ENCODE data around the gene PLCB2.

PLCB2 gene

DNA sequence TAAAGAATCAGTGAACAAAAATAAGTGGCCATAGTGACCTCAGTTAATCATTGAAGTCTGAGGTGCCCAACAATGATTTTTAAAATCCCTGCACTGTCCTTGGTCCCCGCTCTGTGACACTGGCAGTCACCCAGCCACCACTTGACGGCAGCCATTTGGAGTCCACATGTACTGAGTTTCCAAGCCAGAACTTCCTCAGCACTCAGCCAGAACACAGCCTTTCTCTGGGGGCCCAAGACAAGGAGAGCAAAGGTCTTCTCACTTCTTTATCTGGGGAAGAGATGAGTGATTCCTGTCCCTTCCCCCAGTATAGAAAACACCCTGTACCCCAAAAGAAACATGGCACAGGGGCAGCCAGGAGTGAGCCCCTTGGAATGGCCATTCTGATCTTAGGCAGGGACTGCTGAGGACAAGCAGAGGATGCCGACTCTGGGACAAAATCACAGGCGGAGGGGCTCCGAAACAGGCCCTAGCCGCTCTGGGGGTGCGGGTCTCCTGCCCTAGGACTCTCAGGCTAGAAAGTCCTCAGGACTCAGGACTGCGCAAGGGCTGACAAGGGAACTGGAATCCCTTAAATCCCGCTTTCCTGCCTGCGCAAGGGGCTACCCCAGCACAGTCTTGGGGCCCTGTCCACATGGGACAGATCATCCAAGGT lies 56.1 kb downstream of the PLCB2 start:
- H3K4me1 ChIP-seq (ENCODE audit: control insufficient read depth, insufficient read depth, low read length): peaks cover 5% of the 10 kb centered on the region
- H3K27ac ChIP-seq (ENCODE audit: low read depth, low read length): no peak overlapping the region
- no peak overlapping the region for H3K4me3 ChIP-seq (ENCODE audit: low read length)
- peaks cover 9% of the 10 kb centered on the region for H3K27me3 ChIP-seq (ENCODE audit: control insufficient read depth, insufficient read depth, low read length)
- no peaks in the 10 kb centered on the region for H3K36me3 ChIP-seq (ENCODE audit: control insufficient read depth, insufficient read depth, low read length)
- no peak overlapping the region for H3K9ac ChIP-seq (ENCODE audit: low read length)

GRCh38 chr15:40250771-40251483 lies 56.8 kb downstream of the PLCB2 start:
- H3K9ac ChIP-seq (ENCODE audit: low read length): no peak overlapping the region
- no peak overlapping the region for H3K27ac ChIP-seq (ENCODE audit: low read depth, low read length)
- no peak overlapping the region for H3K4me3 ChIP-seq (ENCODE audit: low read length)
- H3K27me3 ChIP-seq (ENCODE audit: control insufficient read depth, insufficient read depth, low read length): peaks cover 9% of the 10 kb centered on the region
- H3K4me1 ChIP-seq (ENCODE audit: control insufficient read depth, insufficient read depth, low read length): peaks cover 5% of the 10 kb centered on the region
- H3K36me3 ChIP-seq (ENCODE audit: control insufficient read depth, insufficient read depth, low read length): no peaks in the 10 kb centered on the region

DNA sequence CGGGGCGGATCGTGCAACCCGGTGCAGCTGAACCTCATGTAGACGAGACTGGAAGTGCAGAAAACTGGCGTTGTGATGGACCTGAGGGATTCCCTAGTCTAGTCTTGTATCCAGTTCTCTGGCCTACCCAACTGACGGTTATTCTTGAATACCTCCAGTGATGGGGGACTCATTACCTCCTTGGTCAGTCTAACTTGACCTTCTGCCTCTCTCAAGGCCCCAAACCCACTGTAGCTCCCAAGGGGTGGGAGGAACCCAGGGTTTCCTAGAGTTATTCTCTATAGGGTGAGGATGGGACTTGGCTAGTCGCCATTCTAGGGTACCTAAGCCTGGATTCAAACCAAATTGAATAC lies 57.5 kb downstream of the PLCB2 start:
- Histone ChIP-seq H3K27ac (ENCODE audit: low read depth, low read length) (no peak overlapping the region), H3K4me1 (ENCODE audit: control insufficient read depth, insufficient read depth, low read length) (peaks cover 5% of the 10 kb centered on the region), H3K9ac (ENCODE audit: low read length) (no peak overlapping the region)

DNA sequence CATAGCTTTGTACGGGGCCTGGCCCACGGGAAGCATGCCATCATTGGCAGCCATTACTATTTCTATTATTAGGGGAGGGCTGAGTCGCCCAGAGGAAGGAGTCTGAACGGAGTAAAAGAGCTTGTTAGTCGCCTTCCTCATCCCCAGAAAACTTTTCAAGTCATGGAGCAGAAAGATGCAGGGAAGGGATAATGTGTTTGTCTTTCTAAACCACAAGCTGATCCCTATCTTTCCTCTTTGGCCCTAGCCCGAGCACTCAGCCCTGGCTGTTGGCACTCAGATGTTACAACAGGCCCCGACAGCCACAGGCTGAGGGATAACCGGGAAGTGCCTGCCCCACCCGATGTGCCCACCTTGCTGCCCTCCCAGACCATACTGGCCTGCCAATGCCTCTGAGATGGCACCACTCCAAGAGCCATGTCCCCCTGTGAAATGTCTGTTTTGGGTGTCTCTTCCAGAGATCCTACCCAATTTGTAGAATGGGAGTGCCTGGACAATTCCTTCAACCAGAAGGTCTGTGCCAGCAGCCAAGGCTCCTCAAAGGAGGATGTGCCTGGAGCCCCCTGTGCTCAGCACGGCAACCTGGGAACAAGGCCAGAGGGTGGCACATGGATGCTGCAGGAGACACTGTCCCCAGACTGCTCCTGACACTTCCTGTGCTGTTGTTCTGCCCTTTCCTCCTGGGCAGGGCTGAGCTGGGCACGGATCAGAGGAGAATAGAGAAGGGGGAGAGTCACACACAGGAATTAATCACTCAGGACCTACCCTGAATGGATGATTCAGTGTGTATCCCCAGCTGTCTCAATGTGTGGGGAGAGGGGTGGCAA lies 58.0 kb downstream of the PLCB2 start:
- Histone ChIP-seq H3K27ac (ENCODE audit: low read depth, low read length) (no peak overlapping the region), H3K27me3 (ENCODE audit: control insufficient read depth, insufficient read depth, low read length) (peaks cover 9% of the 10 kb centered on the region), H3K9ac (ENCODE audit: low read length) (no peak overlapping the region), H3K4me1 (ENCODE audit: control insufficient read depth, insufficient read depth, low read length) (peaks cover 5% of the 10 kb centered on the region), H3K4me3 (ENCODE audit: low read length) (no peak overlapping the region), H3K36me3 (ENCODE audit: control insufficient read depth, insufficient read depth, low read length) (no peaks in the 10 kb centered on the region)

More for the DNA sequence above, 57.5 kb downstream of the PLCB2 start:
- no peaks in the 10 kb centered on the region for H3K36me3 ChIP-seq (ENCODE audit: control insufficient read depth, insufficient read depth, low read length)
- peaks cover 9% of the 10 kb centered on the region for H3K27me3 ChIP-seq (ENCODE audit: control insufficient read depth, insufficient read depth, low read length)
- H3K4me3 ChIP-seq (ENCODE audit: low read length): no peak overlapping the region

- Histone ChIP-seq H3K36me3 (ENCODE audit: control insufficient read depth, insufficient read depth, low read length) (no peaks in the 10 kb centered on the region), H3K9ac (ENCODE audit: low read length) (no peak overlapping the region), H3K27me3 (ENCODE audit: control insufficient read depth, insufficient read depth, low read length) (peaks cover 3% of the 10 kb centered on the region), H3K27ac (ENCODE audit: low read depth, low read length) (no peak overlapping the region), H3K4me1 (ENCODE audit: control insufficient read depth, insufficient read depth, low read length) (peaks cover 2% of the 10 kb centered on the region), H3K4me3 (ENCODE audit: low read length) (no peak overlapping the region)
Observed at GRCh38 chr15:40248006-40248783, 59.5 kb downstream of the PLCB2 start.

DNA sequence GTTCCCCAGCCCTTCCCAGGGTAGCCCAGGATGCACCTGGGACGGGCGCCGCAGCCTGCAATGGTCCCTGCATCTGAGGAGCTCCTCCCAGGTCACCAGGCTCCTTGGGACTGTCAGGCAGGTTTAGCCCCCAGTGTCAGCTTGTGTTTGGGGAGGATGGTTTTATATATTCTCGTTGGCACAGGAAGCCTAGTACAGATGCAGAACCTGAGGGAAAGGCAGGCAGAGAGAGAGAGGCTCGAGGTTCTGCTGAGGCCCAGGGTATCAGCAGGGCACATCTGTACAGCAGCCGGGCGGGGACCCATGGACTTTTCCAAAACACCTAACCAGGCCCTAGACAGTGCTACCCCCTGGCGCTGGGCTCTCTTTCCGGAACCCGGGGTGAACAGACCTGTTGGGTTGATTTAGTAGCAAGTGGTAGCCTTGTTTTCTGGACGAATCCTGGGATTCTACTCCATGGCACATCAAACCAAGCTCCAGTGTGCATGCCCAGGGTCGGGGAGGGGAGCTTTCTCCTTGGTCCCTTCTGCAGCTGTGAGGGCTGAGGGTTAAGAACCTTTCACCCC lies 60.2 kb downstream of the PLCB2 start:
- Histone ChIP-seq H3K9ac (ENCODE audit: low read length) (no peak overlapping the region), H3K4me1 (ENCODE audit: control insufficient read depth, insufficient read depth, low read length) (no peaks in the 10 kb centered on the region), H3K4me3 (ENCODE audit: low read length) (no peak overlapping the region), H3K27ac (ENCODE audit: low read depth, low read length) (no peak overlapping the region), H3K27me3 (ENCODE audit: control insufficient read depth, insufficient read depth, low read length) (no peaks in the 10 kb centered on the region), H3K36me3 (ENCODE audit: control insufficient read depth, insufficient read depth, low read length) (no peaks in the 10 kb centered on the region)

GRCh38 chr15:40246496-40247280 lies 61.0 kb downstream of the PLCB2 start:
- no peak overlapping the region for H3K9ac ChIP-seq (ENCODE audit: low read length)
- H3K4me3 ChIP-seq (ENCODE audit: low read length): no peak overlapping the region
- no peak overlapping the region for H3K27ac ChIP-seq (ENCODE audit: low read depth, low read length)
- H3K36me3 ChIP-seq (ENCODE audit: control insufficient read depth, insufficient read depth, low read length): no peaks in the 10 kb centered on the region
- H3K4me1 ChIP-seq (ENCODE audit: control insufficient read depth, insufficient read depth, low read length): no peaks in the 10 kb centered on the region
- H3K27me3 ChIP-seq (ENCODE audit: control insufficient read depth, insufficient read depth, low read length): no peaks in the 10 kb centered on the region

GRCh38 chr15:40245666-40246450 lies 61.9 kb downstream of the PLCB2 start:
- no peak overlapping the region for H3K4me3 ChIP-seq (ENCODE audit: low read length)
- no peaks in the 10 kb centered on the region for H3K36me3 ChIP-seq (ENCODE audit: control insufficient read depth, insufficient read depth, low read length)
- no peak overlapping the region for H3K9ac ChIP-seq (ENCODE audit: low read length)
- H3K4me1 ChIP-seq (ENCODE audit: control insufficient read depth, insufficient read depth, low read length): no peaks in the 10 kb centered on the region
- H3K27me3 ChIP-seq (ENCODE audit: control insufficient read depth, insufficient read depth, low read length): no peaks in the 10 kb centered on the region
- H3K27ac ChIP-seq (ENCODE audit: low read depth, low read length): no peak overlapping the region

- no peaks in the 10 kb centered on the region for H3K36me3 ChIP-seq (ENCODE audit: control insufficient read depth, insufficient read depth, low read length)
- H3K9ac ChIP-seq (ENCODE audit: low read length): no peak overlapping the region
- no peaks in the 10 kb centered on the region for H3K27me3 ChIP-seq (ENCODE audit: control insufficient read depth, insufficient read depth, low read length)
- H3K4me3 ChIP-seq (ENCODE audit: low read length): no peak overlapping the region
- H3K27ac ChIP-seq (ENCODE audit: low read depth, low read length): no peak overlapping the region
- no peaks in the 10 kb centered on the region for H3K4me1 ChIP-seq (ENCODE audit: control insufficient read depth, insufficient read depth, low read length)
Observed at GRCh38 chr15:40244961-40245523, 62.7 kb downstream of the PLCB2 start.

DNA sequence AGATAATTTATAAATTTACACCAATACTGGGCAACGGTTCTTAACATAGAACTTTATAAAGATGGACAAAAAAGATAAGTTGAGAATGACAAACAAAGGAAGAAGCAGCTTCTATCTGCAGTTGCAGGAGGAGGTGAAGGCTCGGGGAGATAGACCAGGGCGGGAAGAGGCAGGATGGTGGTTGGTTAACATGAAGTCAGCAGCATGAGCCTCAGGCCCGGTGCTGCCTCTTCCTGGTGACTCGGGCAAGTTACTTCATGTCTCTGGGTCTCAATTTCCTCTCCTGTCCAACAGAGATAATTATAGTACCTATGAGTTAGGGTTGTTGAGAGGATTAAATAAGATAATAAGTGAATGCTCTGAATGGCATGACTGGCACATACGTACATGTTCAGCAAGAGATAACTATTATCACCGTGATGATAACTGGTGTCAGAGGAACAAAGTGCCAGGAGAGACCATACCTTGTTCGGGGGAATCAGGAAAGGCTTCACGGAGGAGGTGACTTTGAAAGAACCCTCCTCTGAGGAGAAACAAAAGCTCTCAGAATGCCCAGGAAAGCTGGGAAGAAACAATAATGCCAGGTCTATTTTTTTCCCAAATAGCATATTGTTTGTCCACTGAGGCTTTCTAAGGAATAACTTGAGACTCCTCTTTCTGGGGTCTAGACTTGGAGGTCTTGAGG lies 64.5 kb downstream of the PLCB2 start:
- H3K36me3 ChIP-seq (ENCODE audit: control insufficient read depth, insufficient read depth, low read length): no peaks in the 10 kb centered on the region
- H3K27me3 ChIP-seq (ENCODE audit: control insufficient read depth, insufficient read depth, low read length): no peaks in the 10 kb centered on the region
- H3K4me3 ChIP-seq (ENCODE audit: low read length): no peak overlapping the region
- H3K4me1 ChIP-seq (ENCODE audit: control insufficient read depth, insufficient read depth, low read length): no peaks in the 10 kb centered on the region
- no peak overlapping the region for H3K9ac ChIP-seq (ENCODE audit: low read length)
- H3K27ac ChIP-seq (ENCODE audit: low read depth, low read length): no peak overlapping the region
